Measurements from ENCODE around the gene TIPARP. TPM values are rescaled to one million over a fixed set of nuclear protein-coding genes. Genes with fewer than 3 reads are reported as not detected.

The TIPARP gene
- total and polyA plus RNA-seq, 4 donors = 4.4 to 13.6 (median 8.8) TPM

GRCh38 chr3:156643729-156644389, 30.5 kb upstream of the TIPARP start:
- TF ChIP-seq YY1 (IDR thresholded peaks at IDR 0.05) (no peak), RXRA (IDR thresholded peaks at IDR 0.05) (no peak), TAF1 (conservative IDR thresholded peaks at IDR 0.05) (no peak), REST (IDR thresholded peaks at IDR 0.05) (no peak), MAX (IDR thresholded peaks at IDR 0.05) (no peak), EGR1 (IDR thresholded peaks at IDR 0.05; ENCODE audit: low read depth in 2 of 2) (no peak), SP1 (IDR thresholded peaks at IDR 0.05) (no peak), HNF4A (conservative IDR thresholded peaks at IDR 0.05) (no peak), FOXA2 (IDR thresholded peaks at IDR 0.05) (no peak), NR2F2 (IDR thresholded peaks at IDR 0.05) (no peak), CTCF (IDR thresholded peaks at IDR 0.05; ENCODE audit: low read depth, low read length, missing input control) (no peak), JUND (IDR thresholded peaks at IDR 0.05) (no peak), FOXA1 (IDR thresholded peaks at IDR 0.05) (no peak), RAD21 (IDR thresholded peaks at IDR 0.05) (no peak), GABPA (IDR thresholded peaks at IDR 0.05 in 1 of 2, conservative IDR thresholded peaks at IDR 0.05 in 1 of 2) (no peak), HNF4G (IDR thresholded peaks at IDR 0.05) (no peak)
- TF ChIP-seq, protein P1, sequence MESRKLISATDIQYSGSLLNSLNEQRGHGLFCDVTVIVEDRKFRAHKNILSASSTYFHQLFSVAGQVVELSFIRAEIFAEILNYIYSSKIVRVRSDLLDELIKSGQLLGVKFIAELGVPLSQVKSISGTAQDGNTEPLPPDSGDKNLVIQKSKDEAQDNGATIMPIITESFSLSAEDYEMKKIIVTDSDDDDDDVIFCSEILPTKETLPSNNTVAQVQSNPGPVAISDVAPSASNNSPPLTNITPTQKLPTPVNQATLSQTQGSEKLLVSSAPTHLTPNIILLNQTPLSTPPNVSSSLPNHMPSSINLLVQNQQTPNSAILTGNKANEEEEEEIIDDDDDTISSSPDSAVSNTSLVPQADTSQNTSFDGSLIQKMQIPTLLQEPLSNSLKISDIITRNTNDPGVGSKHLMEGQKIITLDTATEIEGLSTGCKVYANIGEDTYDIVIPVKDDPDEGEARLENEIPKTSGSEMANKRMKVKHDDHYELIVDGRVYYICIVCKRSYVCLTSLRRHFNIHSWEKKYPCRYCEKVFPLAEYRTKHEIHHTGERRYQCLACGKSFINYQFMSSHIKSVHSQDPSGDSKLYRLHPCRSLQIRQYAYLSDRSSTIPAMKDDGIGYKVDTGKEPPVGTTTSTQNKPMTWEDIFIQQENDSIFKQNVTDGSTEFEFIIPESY (IDR thresholded peaks at IDR 0.05) = no peak
- TF ChIP-seq, protein P2, sequence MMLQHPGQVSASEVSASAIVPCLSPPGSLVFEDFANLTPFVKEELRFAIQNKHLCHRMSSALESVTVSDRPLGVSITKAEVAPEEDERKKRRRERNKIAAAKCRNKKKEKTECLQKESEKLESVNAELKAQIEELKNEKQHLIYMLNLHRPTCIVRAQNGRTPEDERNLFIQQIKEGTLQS (IDR thresholded peaks at IDR 0.05) = no peak
- Histone ChIP-seq H3K27me3 (ENCODE audit: control insufficient read depth in 4 of 4, insufficient read depth in 4 of 4, low read length in 3 of 4) (no peaks in the 10 kb centered on the region), H3K4me1 (ENCODE audit: control insufficient read depth in 4 of 4, insufficient read depth in 4 of 4, low read length in 3 of 4) (no peaks in the 10 kb centered on the region), H3K9me3 (ENCODE audit: control insufficient read depth in 4 of 4, low read length in 3 of 4) (no peaks in the 10 kb centered on the region), H3K27ac (ENCODE audit: low read depth in 1 of 2, low read length in 2 of 2) (no peak overlapping the region), H3K36me3 (ENCODE audit: control insufficient read depth in 4 of 4, insufficient read depth in 3 of 4, low read depth in 1 of 4, low read length in 3 of 4) (no peaks in the 10 kb centered on the region), H3K4me3 (ENCODE audit: low read depth in 1 of 3, low read length in 3 of 3) (no peak overlapping the region), H3K9ac (ENCODE audit: low read depth in 1 of 2, low read length in 2 of 2) (no peak overlapping the region)
- WGBS = 63% methylated on average over 6 of the region's 6 CpGs
- DNase-seq (ENCODE audit: low spot score) = no peak
